Calu3 (cell line): ENCODE data around the gene ZNF768. TPM values are rescaled to one million over a fixed set of nuclear protein-coding genes. Genes with fewer than 3 reads are reported as not detected.

Experiments
- Bru-seq: library from RNA; stranded (reverse); fragments of 400-500 nt; gene quantifications from one replicate; lab custom pipeline; 2021; lab: Mats Ljungman, UMichigan
- BruChase-seq, 2 experiments: library from RNA; stranded (reverse); fragments of 400-500 nt; gene quantifications; one replicate each; lab custom pipeline; 2021; lab: Mats Ljungman, UMichigan
- BruUV-seq: library from RNA; stranded (reverse); fragments of 400-500 nt; replicated peaks from 2 replicates; lab custom pipeline; 2021; lab: Mats Ljungman, UMichigan
- CTCF ChIA-PET: fragments of 300-600 bp; sonication (Branson Sonifier 250); formaldehyde crosslinking; loops from one replicate; lab custom pipeline; 2022; ENCODE audit warnings: antibody characterized with exemption; lab: Charles Lee
- DNase-seq: peaks from one replicate; pipeline ENCODE4 v3.0.0; 2022
- H3K27ac Mint-ChIP-seq: one replicate; pipeline ENCODE4 v1.8.0; 2022; ENCODE audit warnings: mixed read lengths; ENCODE audit not compliant: unreplicated experiment
- H3K27me3 Mint-ChIP-seq: one replicate; pipeline ENCODE4 v1.8.0; 2022; ENCODE audit warnings: mixed read lengths; ENCODE audit not compliant: unreplicated experiment
- H3K36me3 Mint-ChIP-seq: one replicate; pipeline ENCODE4 v1.8.0; 2022; ENCODE audit warnings: mild to moderate bottlenecking, moderate library complexity, mixed read lengths; ENCODE audit not compliant: insufficient read depth, unreplicated experiment
- H3K4me1 Mint-ChIP-seq: one replicate; pipeline ENCODE4 v1.8.0; 2022; ENCODE audit warnings: mild to moderate bottlenecking, low read depth, mixed read lengths; ENCODE audit not compliant: unreplicated experiment
- H3K4me3 Mint-ChIP-seq: one replicate; pipeline ENCODE4 v1.8.0; 2022; ENCODE audit warnings: mild to moderate bottlenecking, low read depth, moderate library complexity, mixed read lengths; ENCODE audit not compliant: unreplicated experiment
- H3K9me3 Mint-ChIP-seq: one replicate; pipeline ENCODE4 v1.8.0; 2022; ENCODE audit warnings: low read depth, mixed read lengths; ENCODE audit not compliant: unreplicated experiment
- intact Hi-C: fragments of 100-400 bp; cut with micrococcal nuclease; formaldehyde crosslinking; loops from one replicate; pipeline ENCODE4 v1.10.0; 2022; ENCODE audit not compliant: unreplicated experiment
- long read RNA-seq: library from polyadenylated mRNA; stranded (forward); transcript quantifications from one replicate; pipeline ENCODE4 v2.0.0, GENCODE V29; 2022
- total RNA-seq: library from RNA; stranded (reverse); gene quantifications from 2 replicates; pipeline ENCODE4 v1.2.3, GENCODE V29; 2022
- TF ChIP-seq, protein P1 (sequence below): fragments of 200-600 bp; IDR thresholded peaks from one replicate; pipeline ENCODE4 v1.8.0; 2022; ENCODE audit warnings: antibody characterized with exemption; ENCODE audit not compliant: unreplicated experiment

ZNF768 gene
- total RNA-seq (40.8 and 42.6 TPM in 2 replicates), Bru-seq, nascent RNA (percentile 61 among the genes with signal in this experiment), BruChase-seq, experiment 1, labeled RNA remaining after a 6-hour chase (percentile 87 among the genes with signal in this experiment), BruChase-seq, experiment 2, labeled RNA remaining after a 2-hour chase (percentile 93 among the genes with signal in this experiment)
- long read RNA-seq, partial matches to known transcripts: 0 of 13 reads
- long read RNA-seq, other reads (novel, unspliced or antisense): 11 of 13 reads

DNA sequence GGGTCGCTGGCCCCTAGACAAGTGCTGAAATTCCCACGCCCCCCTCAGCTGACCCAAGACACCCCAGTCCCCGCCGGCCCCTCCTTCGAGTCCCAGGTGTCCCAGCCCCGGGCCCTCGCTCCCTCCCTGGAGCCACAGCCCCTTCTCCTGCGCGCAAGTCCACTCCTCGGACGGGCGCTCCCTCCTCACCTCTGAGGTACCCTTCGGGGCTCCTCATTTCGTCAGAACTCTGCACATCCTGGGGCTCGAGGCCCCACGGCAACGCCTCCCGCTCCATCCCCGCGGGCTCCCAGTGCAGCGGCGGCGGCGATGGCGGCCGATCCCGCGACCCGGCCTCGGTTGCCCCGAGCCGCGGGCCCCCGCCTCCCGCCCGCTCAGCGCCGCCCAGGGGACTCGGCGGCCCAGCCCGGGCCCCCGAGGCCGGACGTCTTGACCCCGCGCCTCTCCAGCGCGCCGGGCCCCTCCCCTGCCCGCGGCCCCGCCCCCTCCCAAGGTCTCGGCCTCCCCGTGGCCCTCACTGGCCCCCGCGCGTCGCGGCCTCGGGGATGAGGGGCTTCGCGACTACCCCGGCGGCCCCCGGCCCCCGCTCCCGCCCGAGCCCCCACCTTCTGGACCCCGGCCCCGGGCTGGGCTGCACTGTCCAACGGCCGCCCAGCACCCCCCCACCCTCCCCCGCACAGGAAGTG is at the start of gene ZNF768:
Gene ZNF768 (minus strand): TSS at position 430 of the 686 bp plus-strand sequence. CDS start 153 bp downstream, at position 277.
- Mint-ChIP-seq H3K4me1 (peaks cover 30% of the 10 kb centered on the region), H3K27ac (peak within 1 kb of the TSS; percentile 76), H3K27me3 (no peaks in the 10 kb centered on the region), H3K4me3 (peak within 1 kb of the TSS; percentile 83), H3K9me3 (no peaks in the 10 kb centered on the region), H3K36me3 (peaks cover 48% of the 10 kb centered on the region)
- TF ChIP-seq, protein P1, sequence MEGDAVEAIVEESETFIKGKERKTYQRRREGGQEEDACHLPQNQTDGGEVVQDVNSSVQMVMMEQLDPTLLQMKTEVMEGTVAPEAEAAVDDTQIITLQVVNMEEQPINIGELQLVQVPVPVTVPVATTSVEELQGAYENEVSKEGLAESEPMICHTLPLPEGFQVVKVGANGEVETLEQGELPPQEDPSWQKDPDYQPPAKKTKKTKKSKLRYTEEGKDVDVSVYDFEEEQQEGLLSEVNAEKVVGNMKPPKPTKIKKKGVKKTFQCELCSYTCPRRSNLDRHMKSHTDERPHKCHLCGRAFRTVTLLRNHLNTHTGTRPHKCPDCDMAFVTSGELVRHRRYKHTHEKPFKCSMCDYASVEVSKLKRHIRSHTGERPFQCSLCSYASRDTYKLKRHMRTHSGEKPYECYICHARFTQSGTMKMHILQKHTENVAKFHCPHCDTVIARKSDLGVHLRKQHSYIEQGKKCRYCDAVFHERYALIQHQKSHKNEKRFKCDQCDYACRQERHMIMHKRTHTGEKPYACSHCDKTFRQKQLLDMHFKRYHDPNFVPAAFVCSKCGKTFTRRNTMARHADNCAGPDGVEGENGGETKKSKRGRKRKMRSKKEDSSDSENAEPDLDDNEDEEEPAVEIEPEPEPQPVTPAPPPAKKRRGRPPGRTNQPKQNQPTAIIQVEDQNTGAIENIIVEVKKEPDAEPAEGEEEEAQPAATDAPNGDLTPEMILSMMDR: no peak
- intact Hi-C loops: loop anchor here (5.0 kb wide), 1 partner anchor 79 kb away; the partner anchor contains the start of gene SEPHS2
- CTCF ChIA-PET: interaction anchor here (0.6 to 1.2 kb wide), 7 partner anchors 9 to 117 kb away, joined by 3 to 14 read pairs (median 3); partner anchors contain the start of gene DCTPP1
- BruUV-seq: no TSS peak
- peak; percentile 64 for DNase-seq

DNA sequence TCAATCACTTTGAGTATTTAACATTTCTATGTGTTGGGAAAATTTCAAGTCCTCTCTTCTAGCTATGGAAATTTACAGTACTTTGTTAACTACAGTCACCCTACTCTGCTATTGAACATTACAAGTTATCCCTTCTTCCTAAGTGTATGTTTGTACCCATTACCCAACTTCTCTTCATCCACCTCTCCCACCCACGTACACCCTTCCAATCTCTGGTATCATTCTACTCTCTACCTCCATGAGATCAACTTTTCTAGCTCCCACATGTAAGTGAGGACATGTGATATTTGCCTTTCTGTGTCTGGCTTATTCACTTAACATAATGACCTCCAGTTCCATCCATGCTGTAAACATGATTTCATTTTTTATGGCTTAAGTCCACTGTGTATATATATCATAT is 48.3 kb upstream of the ZNF768 start:
- no TSS peak for BruUV-seq
- intact Hi-C loops: loop anchor here (5.0 kb wide), 1 partner anchor 53 kb away; no protein-coding TSS in a partner anchor

DNA sequence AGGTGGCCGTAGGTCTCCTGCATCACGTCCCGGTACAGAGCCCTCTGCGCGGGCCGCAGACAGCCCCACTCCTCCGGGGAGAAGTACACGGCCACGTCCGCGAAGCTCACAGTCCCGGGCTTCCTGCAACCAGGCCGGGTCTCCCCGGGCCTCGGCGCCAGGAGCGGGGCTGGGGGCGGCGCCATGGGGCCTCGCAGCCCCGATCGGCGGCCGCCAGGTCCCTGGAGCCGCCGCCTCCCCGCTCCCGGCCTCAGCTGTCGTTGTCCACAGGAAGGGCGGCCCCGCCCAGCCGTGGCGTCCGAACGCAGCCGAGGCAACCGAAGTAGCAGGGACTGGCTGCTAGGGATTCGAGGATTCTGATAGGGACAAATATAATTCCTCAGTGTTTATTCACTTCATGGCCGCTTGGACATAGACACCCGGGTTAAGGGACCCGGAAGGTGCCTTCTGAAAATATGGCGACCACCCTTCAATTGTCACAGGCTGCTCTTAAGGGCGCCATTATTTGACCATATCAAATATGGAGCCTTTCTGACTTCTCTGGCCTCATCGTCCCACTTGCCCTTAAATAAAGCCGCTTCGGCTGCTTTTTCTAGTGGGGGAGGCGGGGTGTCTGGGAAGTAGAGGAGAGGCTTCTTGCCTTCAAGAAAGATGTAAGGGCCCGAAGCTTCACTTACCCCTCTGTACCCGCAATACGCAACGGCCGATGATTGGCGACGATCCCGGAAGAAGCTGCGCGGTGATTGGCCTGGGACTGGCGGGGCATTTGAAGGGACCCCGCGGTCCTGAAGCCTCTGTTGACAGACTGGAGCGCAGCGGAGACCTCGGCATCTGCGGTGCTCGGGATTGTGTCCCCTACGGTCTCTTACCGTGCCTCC is 45.3 kb upstream of the ZNF768 start, which contains the start of gene ZNF688:
Gene ZNF688 (minus strand): TSS at position 270 of the 878 bp plus-strand sequence. CDS start 85 bp downstream, at position 185.
- intact Hi-C loops: loop anchor here (1.0 to 5.0 kb wide), 3 partner anchors 13 to 56 kb away; partner anchors contain the start of genes ZNF764 and ZNF785
- CTCF ChIA-PET: interaction anchor here (0.5 to 2.6 kb wide), 15 partner anchors 9 to 172 kb away, joined by 3 to 12 read pairs (median 4); partner anchors contain the start of genes DCTPP1, PRR14, ZNF764 and ZNF785

More for the DNA sequence above, 48.3 kb upstream of the ZNF768 start:
- Mint-ChIP-seq H3K4me3 (no peak overlapping the region), H3K27me3 (no peaks in the 10 kb centered on the region), H3K9me3 (no peaks in the 10 kb centered on the region), H3K27ac (no peak overlapping the region), H3K36me3 (peaks cover 41% of the 10 kb centered on the region), H3K4me1 (peaks cover 27% of the 10 kb centered on the region)
- TF ChIP-seq, protein P1: no peak
- DNase-seq: no peak
- CTCF ChIA-PET: no interaction called here

More for the DNA sequence above, 45.3 kb upstream of the ZNF768 start, which contains the start of gene ZNF688:
- peak within 1 kb of the TSS; percentile 93 for H3K27ac Mint-ChIP-seq
- H3K27me3 Mint-ChIP-seq: peaks cover under 1% of the 10 kb centered on the region
- no peaks in the 10 kb centered on the region for H3K9me3 Mint-ChIP-seq
- H3K4me1 Mint-ChIP-seq: peaks cover 38% of the 10 kb centered on the region
- H3K36me3 Mint-ChIP-seq: peaks cover 34% of the 10 kb centered on the region
- peak; percentile 95 for DNase-seq
- TF ChIP-seq, protein P1: no peak
- no TSS peak for BruUV-seq
- H3K4me3 Mint-ChIP-seq: peak within 1 kb of the TSS; percentile 84
